ENCODE results near the gene CACHD1.

DNA sequence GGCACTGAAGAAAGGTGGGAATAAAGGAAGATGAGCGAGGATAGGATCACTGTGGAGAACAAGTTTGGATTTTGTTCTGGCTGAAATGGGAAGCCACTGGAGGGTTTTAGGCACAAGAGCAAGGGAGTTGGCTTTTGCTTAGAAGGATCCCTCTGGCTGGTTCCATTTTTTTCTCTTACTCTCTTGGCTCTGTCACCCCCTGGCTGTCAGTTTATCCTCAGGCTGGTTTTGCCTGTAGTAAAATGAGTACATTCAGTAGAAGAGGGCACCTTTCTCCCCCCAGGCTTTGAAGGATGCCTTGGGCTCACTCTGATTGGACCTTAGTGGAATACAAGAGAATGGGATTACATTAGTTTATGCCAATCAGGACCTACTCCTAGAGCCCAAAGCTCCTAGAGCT, 17.1 kb downstream of the CACHD1 start:
- TF ChIP-seq POLR2A (IDR thresholded peaks at IDR 0.05; ENCODE audit: low read length) (no peak), GATA1 (IDR thresholded peaks at IDR 0.05; ENCODE audit: low read depth, low read length) (no peak)

Data from erythroblast (primary cell).